Neural progenitor cell (in vitro differentiated cells): Measurements from ENCODE around the gene TANC2. TPM values are rescaled to one million over a fixed set of nuclear protein-coding genes. Genes with fewer than 3 reads are reported as not detected.

Source experiments
- DNase-seq: peaks from one replicate; pipeline ENCODE4 v3.0.0-alpha.2; 2016; ENCODE audit warnings: low spot score
- H2AFZ ChIP-seq: fragments of 200-600 bp; sonication (generic); replicated peaks from 2 replicates; pipeline ENCODE4 v1.6.1; 2016; ENCODE audit warnings: antibody characterized with exemption
- H3F3A ChIP-seq: fragments of 200-600 bp; sonication (generic); 2 replicates; pipeline ENCODE4 v1.6.1; 2016; ENCODE audit warnings: antibody characterized with exemption, low read depth
- H3K27ac ChIP-seq: fragments of 200-600 bp; sonication (generic); 2 replicates; pipeline ENCODE4 v1.5.1; 2016; ENCODE audit warnings: mild to moderate bottlenecking
- H3K27me3 ChIP-seq: fragments of 200-600 bp; sonication (generic); 2 replicates; pipeline ENCODE4 v1.6.1; 2016; ENCODE audit warnings: mild to moderate bottlenecking, moderate library complexity
- H3K36me3 ChIP-seq: fragments of 200-600 bp; sonication (generic); 2 replicates; pipeline ENCODE4 v1.5.1; 2016
- H3K4me1 ChIP-seq: fragments of 200-600 bp; sonication (generic); 2 replicates; pipeline ENCODE4 v1.6.1; 2016; ENCODE audit warnings: mixed run types
- H3K4me2 ChIP-seq: fragments of 200-600 bp; sonication (generic); 2 replicates; pipeline ENCODE4 v1.6.1; 2016
- H3K4me3 ChIP-seq: fragments of 200-600 bp; sonication (generic); 2 replicates; pipeline ENCODE4 v1.5.1; 2016
- H3K79me2 ChIP-seq: fragments of 200-600 bp; sonication (generic); 2 replicates; pipeline ENCODE4 v1.6.1; 2016; ENCODE audit warnings: low read depth
- H3K9ac ChIP-seq: fragments of 200-600 bp; sonication (generic); 2 replicates; pipeline ENCODE4 v1.6.1; 2016
- H3K9me3 ChIP-seq: fragments of 200-600 bp; sonication (generic); 2 replicates; pipeline ENCODE4 v1.5.1; 2016; ENCODE audit warnings: low read depth
- H4K20me1 ChIP-seq: fragments of 200-600 bp; sonication (generic); 2 replicates; pipeline ENCODE4 v1.6.1; 2016; ENCODE audit warnings: low read depth
- H3K27ac Mint-ChIP-seq: 3 replicates; pipeline ENCODE4 v1.8.0; 2021; ENCODE audit warnings: mixed read lengths
- H3K27me3 Mint-ChIP-seq: 2 replicates; pipeline ENCODE4 v1.8.0; 2022; ENCODE audit warnings: low read depth, mild to moderate bottlenecking, inconsistent platforms, moderate library complexity, mixed read lengths; ENCODE audit not compliant: insufficient read depth
- H3K36me3 Mint-ChIP-seq: 3 replicates; pipeline ENCODE4 v1.8.0; 2021; ENCODE audit warnings: mixed read lengths
- H3K4me1 Mint-ChIP-seq: 3 replicates; pipeline ENCODE4 v1.8.0; 2021; ENCODE audit warnings: mixed read lengths
- H3K4me3 Mint-ChIP-seq: 3 replicates; pipeline ENCODE4 v1.8.0; 2021; ENCODE audit warnings: mild to moderate bottlenecking, moderate library complexity, mixed read lengths
- H3K9me3 Mint-ChIP-seq: 3 replicates; pipeline ENCODE4 v1.8.0; 2020; ENCODE audit warnings: mixed read lengths
- EZH2 ChIP-seq: fragments of 200-600 bp; sonication (generic); IDR thresholded peaks from 2 replicates; pipeline ENCODE4 v1.6.1; 2017; ENCODE audit warnings: antibody characterized with exemption, mild to moderate bottlenecking, moderate library complexity
- EZH2phosphoT487 ChIP-seq: fragments of 200-600 bp; sonication (generic); IDR thresholded peaks from 2 replicates; pipeline ENCODE4 v1.6.1; 2017; ENCODE audit warnings: antibody characterized with exemption
- total RNA-seq: library from RNA; depleted of rRNA; stranded (reverse); fragments of >200 nt; gene quantifications from 2 replicates; pipeline ENCODE4 v1.2.3, GENCODE V29; 2015; ENCODE audit warnings: low replicate concordance
- TF ChIP-seq, protein P1 (sequence below): fragments of 200-600 bp; sonication (generic); IDR thresholded peaks from 2 replicates; pipeline ENCODE4 v1.5.1; 2017; ENCODE audit warnings: antibody characterized with exemption, mild to moderate bottlenecking

Gene TANC2
- total RNA-seq, 1 donor from 2014 or later: 8.3 TPM

DNA sequence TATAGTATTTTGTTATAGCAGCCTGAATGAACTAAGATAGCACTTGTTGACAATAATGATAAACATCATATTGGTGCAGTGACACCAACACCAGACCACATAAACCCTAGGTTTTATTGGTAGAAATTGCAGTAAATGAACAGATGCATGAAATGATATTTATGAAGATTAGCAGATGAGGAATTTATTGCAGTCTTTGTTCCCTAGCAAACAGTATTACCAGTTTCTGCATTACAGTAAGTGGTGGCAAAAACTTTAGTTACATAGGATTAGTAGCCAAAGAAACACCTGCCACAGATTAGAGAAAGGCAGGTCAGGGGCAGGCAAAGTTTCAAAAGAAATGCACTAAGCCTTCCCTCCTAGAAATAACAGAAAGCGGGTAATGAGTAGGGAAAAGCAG, 17.7 kb upstream of the TANC2 start:
- TF ChIP-seq EZH2phosphoT487 (no peak), EZH2 (no peak)
- TF ChIP-seq, protein P1, sequence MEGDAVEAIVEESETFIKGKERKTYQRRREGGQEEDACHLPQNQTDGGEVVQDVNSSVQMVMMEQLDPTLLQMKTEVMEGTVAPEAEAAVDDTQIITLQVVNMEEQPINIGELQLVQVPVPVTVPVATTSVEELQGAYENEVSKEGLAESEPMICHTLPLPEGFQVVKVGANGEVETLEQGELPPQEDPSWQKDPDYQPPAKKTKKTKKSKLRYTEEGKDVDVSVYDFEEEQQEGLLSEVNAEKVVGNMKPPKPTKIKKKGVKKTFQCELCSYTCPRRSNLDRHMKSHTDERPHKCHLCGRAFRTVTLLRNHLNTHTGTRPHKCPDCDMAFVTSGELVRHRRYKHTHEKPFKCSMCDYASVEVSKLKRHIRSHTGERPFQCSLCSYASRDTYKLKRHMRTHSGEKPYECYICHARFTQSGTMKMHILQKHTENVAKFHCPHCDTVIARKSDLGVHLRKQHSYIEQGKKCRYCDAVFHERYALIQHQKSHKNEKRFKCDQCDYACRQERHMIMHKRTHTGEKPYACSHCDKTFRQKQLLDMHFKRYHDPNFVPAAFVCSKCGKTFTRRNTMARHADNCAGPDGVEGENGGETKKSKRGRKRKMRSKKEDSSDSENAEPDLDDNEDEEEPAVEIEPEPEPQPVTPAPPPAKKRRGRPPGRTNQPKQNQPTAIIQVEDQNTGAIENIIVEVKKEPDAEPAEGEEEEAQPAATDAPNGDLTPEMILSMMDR: no peak
- H3K27ac Mint-ChIP-seq: no peak overlapping the region
- Histone ChIP-seq H3K27ac (no peak overlapping the region), H3K27me3 (no peaks in the 10 kb centered on the region), H3K36me3 (no peaks in the 10 kb centered on the region), H3K9me3 (no peaks in the 10 kb centered on the region), H3K79me2 (no peaks in the 10 kb centered on the region), H3K4me3 (no peak overlapping the region), H4K20me1 (no peaks in the 10 kb centered on the region), H3K4me2 (no peak overlapping the region), H3F3A (no peaks in the 10 kb centered on the region), H2AFZ (no peak overlapping the region), H3K9ac (no peak overlapping the region), H3K4me1 (no peaks in the 10 kb centered on the region)
- H3K27me3 Mint-ChIP-seq: peaks cover 4% of the 10 kb centered on the region
- peaks cover 3% of the 10 kb centered on the region for H3K9me3 Mint-ChIP-seq
- H3K4me1 Mint-ChIP-seq: peaks cover 3% of the 10 kb centered on the region
- no peak for DNase-seq
- H3K4me3 Mint-ChIP-seq: no peak overlapping the region
- no peaks in the 10 kb centered on the region for H3K36me3 Mint-ChIP-seq

GRCh38 chr17:62949036-62949435, 17.0 kb upstream of the TANC2 start:
- H3K9ac ChIP-seq: no peak overlapping the region
- H3K27me3 ChIP-seq: no peaks in the 10 kb centered on the region
- H3K79me2 ChIP-seq: no peaks in the 10 kb centered on the region
- H4K20me1 ChIP-seq: no peaks in the 10 kb centered on the region
- H3K27ac ChIP-seq: no peak overlapping the region
- H3F3A ChIP-seq: no peaks in the 10 kb centered on the region
- no peak overlapping the region for H3K4me3 ChIP-seq
- Mint-ChIP-seq H3K27ac (no peak overlapping the region), H3K36me3 (no peaks in the 10 kb centered on the region), H3K4me1 (peaks cover 3% of the 10 kb centered on the region), H3K9me3 (no peaks in the 10 kb centered on the region), H3K4me3 (no peak overlapping the region), H3K27me3 (peaks cover 4% of the 10 kb centered on the region)
- no peak overlapping the region for H2AFZ ChIP-seq
- H3K36me3 ChIP-seq: no peaks in the 10 kb centered on the region
- H3K4me2 ChIP-seq: no peak overlapping the region
- TF ChIP-seq, protein P1: no peak
- TF ChIP-seq EZH2 (no peak), EZH2phosphoT487 (no peak)
- H3K9me3 ChIP-seq: no peaks in the 10 kb centered on the region
- no peak for DNase-seq
- H3K4me1 ChIP-seq: no peaks in the 10 kb centered on the region

GRCh38 chr17:62950067-62950466, 16.0 kb upstream of the TANC2 start:
- Mint-ChIP-seq H3K9me3 (no peaks in the 10 kb centered on the region), H3K36me3 (no peaks in the 10 kb centered on the region), H3K4me3 (no peak overlapping the region), H3K27me3 (peaks cover 4% of the 10 kb centered on the region), H3K27ac (no peak overlapping the region), H3K4me1 (peaks cover 3% of the 10 kb centered on the region)
- no peaks in the 10 kb centered on the region for H3K27me3 ChIP-seq
- no peaks in the 10 kb centered on the region for H3K79me2 ChIP-seq
- H3K9me3 ChIP-seq: no peaks in the 10 kb centered on the region
- H3K9ac ChIP-seq: no peak overlapping the region
- no peak overlapping the region for H3K4me2 ChIP-seq
- H3K27ac ChIP-seq: no peak overlapping the region
- TF ChIP-seq EZH2: no peak
- no peak for TF ChIP-seq EZH2phosphoT487
- TF ChIP-seq, protein P1: no peak
- no peak for DNase-seq
- H3K4me1 ChIP-seq: no peaks in the 10 kb centered on the region
- no peaks in the 10 kb centered on the region for H3K36me3 ChIP-seq
- H3F3A ChIP-seq: no peaks in the 10 kb centered on the region
- H4K20me1 ChIP-seq: no peaks in the 10 kb centered on the region
- no peak overlapping the region for H3K4me3 ChIP-seq
- peak overlapping the region; percentile 15 for H2AFZ ChIP-seq
